T-helper 9 cell (primary cell): ENCODE results near the gene ATL3.
"Not testable (repeated sequence)": the region's sequence is repeated elsewhere in the genome, so short reads cannot be mapped to it uniquely, and the experiment has no call there.

Source experiments
- DNase-seq: peaks from one replicate; pipeline ENCODE4 v3.0.0-alpha.2; 2020

Gene ATL3

DNA sequence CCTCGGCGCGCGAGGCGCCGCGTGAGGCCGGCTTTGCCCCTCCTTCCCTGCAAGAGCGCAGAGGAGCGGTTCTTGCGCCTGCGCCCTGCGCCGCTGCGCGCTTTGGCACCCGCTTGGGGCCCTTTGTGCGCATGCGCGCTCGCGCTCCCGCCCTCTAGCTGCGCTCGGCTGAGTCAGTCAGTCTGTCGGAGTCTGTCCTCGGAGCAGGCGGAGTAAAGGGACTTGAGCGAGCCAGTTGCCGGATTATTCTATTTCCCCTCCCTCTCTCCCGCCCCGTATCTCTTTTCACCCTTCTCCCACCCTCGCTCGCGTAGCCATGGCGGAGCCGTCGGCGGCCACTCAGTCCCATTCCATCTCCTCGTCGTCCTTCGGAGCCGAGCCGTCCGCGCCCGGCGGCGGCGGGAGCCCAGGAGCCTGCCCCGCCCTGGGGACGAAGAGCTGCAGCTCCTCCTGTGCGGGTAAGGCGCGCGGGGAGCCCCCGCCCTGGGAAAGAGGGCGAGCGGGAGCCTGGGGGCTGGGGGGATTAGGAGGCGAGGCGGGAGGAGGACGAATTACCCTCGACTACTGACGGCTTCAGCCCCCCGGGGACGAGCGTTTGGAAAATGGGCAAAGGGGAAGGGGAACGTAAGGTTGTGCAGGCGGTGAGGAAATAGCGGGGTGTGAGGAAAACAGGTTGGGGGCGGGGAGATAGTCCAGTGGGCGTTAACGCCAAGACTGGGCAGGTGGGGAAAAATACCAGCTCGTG is 10.3 kb upstream of the ATL3 start, which contains the start of gene RTN3:
Gene RTN3, plus strand, starts transcription at position 180 of the 745 bp plus-strand sequence. Its CDS starts 137 bp downstream, at position 317.
- peak; percentile 96 for DNase-seq

DNA sequence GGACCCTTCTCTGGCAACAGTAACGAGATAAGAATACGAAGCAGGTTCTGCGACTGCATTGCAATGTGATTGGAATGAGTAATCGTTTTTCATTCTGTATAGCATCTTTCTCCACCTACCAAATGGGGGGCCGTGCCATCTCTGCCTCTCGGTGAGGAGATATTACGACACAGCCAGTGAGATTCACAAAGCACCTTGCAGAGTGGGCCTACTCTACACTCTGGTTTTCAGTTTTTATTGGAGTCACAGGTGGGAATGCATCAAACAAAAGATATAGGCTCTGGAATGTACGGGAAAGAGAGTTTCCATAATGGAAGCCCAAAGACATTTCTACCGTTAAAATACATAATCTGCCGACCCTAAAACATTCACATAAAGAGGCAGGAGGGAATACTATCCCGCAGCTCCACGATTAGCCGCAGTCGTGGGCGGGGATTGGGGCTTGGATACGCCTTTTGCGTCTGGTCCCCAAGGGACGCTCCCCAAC is 9.7 kb upstream of the ATL3 start:
- no peak for DNase-seq

DNA sequence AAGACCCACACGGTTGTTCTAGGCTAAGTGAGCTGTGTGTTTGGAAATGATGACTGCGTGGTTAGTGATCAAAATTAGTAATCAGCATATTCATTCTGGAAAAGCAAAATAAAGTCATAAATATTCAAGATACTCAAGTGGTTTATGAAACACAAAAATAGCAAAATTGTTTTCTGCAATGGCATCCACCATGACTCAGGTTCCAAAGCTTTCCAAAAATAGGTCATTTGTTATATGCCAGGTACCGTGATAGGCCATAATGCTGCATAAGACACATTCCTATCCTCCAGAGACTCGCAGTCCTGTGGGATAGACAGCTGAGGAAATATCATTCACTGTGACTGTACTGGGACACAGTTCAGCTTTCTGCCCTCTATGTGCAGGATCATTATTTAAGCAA is 2.4 kb upstream of the ATL3 start:
- DNase-seq: no peak

DNA sequence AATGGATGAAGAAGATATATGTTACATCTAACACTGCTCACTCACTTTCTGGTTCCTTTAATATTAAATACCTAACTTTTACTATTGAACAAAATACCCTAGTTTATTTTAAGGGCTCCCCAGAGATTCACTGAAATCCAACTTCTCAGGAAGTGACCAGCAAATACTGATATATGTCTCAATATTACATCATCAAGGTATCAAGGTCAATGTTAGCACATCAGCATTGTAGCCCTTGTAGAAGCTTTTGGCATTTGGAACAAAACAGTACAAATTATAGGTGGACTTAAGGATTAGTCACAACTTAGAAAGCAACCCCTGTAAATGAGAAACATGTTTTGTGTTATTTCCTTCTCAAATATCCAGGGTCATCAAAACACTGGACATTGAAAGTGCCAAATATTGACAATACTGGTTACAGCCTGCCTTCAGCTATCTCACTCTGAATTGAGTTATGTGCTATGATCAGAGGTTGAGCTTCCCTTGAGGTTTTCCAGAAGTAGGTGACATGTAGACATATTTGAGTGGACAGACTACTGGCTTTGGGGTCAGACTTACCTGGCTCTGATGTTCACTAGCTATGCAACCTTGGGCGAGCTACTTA is 1.9 kb upstream of the ATL3 start:
- DNase-seq: no peak

DNA sequence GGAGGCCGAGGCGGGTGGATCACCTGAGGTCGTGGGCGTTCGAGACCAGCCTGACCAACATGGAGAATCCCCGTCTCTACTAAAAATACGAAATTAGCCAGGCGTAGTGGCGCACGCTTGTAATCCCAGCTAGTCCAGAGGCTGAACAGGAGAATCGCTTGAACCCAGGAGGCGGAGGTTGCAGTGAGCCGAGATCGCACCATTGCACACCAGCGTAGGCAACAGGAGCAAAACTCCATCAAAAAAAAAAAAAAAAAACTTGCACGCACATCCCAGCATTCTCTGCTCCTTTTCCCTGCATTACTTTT is 934 bp upstream of the ATL3 start:
- DNase-seq: no peak

DNA sequence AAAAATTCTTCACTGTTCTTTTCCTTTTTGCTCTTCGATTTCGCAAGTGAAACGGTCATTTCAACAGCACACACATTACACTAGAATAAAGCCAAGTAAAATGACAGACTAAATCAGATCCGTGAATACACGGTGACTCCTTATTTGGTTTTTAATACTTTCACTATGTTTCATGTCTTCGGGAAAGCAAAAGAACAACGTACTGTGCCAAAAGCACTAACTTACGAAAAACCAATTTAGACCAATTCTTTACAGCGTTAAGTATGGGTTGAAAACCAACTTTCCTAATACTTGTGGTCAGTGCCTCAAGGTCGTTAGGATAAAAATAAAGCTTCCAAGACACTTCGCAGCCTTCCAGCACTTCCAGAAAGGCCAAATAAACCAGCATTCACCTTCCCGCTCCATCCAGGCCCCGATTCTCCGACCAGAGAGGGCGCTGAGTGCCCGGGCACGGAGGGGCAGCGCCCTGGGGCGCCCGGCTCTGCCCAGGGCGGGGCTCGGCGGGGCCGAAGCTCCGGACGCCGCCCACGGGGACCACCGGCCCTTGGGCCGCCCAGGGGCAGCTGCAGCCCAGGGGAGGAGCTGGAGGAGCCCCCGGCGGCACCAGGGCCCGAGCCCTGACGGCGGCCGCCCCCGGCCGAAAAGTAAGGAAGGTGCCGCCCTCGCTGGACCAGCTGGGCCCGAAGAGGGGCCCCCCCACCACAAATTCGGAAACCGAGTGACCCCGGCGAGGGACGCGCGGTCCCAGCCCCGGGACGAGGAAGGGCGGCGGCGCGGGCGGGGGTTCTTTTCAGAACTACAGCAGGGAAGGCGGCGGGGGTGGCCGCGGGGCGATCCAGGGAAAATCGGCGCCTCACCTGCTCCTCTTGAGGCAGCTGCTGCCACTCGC is 499 bp downstream of the ATL3 start:
- peak; percentile 10 for DNase-seq

DNA sequence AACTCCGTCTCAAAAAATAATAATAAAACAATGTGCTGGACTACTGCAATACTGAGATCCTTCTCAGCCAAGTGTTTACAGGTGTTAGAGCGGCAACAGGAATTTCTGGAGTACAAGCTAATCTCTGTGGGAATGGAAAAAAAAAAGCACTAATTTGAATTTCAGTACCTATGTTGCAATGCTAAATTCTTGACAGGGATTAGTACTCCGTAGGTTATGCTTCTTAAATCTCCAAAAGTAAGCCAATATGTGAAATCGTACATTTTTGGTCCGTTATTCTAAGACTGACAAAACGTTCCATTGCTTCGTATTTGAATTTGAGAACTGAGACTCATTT is 1.1 kb downstream of the ATL3 start:
- no peak for DNase-seq

DNA sequence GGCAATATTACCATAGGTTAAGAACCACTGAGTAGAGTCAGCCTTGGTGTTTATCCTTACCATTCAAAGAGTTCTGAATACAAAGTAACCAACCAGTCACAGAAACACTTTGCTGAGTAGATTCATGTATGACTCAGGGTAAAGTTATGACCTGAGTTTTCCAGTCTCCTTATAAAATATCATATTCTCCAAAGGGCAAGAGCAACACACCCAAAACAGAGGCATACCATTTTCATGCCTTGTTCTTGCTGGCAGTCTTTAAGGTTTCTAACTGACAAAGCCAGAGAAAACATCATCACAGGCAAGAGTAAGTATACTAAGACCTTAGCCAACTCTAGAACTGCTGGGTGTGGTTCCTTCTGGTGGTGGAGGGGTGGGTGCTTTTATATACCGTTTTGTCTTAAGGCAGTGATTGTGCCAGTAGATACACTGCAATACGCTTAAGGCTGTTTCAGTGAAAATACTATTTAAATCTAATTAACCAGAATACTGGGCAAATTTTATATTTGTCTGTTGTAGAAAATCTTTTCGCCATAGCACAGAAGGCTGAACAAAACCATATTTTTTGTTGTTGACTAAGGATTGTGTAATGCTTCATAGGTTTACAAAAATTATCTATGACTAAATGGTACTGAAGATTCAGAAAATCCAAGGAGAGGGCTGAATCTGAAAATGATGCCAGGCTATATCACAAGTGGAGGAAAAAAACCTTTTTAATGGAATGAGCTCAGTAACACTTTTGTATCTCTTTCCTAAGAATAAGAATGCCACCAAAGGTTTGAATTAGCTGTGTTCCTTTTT is 3.0 kb downstream of the ATL3 start:
- DNase-seq: no peak

DNA sequence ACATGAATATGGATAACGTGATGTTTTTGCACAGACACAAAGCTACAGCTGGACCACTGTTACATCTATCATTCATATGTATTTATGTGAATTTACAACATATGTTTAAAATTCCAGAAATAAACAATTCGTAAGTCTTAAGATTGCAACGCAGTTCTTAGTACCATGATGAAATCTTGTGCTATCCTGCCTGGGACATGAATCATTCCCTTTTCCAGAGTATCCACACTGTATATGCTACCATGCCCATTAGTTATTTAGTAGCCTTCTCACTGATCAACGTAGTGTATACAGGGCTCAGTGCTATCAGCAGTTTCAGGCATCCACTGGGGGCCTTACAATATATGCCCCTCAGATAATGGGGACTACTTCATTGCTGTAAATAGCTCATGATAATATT is 4.3 kb downstream of the ATL3 start:
- no peak for DNase-seq

DNA sequence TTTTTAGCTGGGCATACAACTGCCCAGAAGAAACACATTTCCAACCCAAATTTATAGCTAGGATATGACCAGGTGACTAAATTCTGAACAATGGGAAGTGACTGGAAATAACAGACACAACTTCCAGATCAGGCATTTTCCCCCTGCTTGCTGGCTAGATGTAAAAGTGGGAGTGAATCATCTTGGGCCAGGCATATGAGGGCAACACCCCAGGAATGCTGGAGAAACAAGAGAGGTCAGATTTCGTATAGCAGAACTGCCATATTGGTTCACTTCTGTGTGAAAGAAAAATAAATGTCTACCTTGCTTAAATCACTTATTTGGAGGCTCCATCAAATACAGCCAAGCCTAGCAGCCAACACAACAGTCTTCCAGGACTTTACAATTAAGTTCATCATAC is 7.4 kb downstream of the ATL3 start:
- no peak for DNase-seq

DNA sequence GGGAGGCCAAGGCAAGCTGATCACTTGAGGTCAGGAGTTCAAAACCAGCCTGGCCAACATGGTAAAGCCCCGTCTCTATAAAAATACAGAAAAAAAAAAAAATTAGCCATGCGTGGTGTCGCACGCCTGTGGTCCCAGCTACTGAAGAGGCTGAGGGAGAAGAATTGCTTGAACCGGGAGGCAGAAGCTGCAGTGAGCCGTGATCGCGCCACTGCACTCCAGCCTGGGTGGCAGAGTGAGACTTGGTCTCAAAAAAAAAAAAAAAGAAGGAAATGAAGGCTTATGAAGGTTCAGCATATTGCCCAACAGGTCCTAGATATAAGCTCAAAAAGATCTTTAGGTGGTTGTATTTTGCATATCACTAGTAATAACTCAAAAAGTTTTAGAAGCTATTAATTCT is 10.2 kb downstream of the ATL3 start:
- no peak for DNase-seq

DNA sequence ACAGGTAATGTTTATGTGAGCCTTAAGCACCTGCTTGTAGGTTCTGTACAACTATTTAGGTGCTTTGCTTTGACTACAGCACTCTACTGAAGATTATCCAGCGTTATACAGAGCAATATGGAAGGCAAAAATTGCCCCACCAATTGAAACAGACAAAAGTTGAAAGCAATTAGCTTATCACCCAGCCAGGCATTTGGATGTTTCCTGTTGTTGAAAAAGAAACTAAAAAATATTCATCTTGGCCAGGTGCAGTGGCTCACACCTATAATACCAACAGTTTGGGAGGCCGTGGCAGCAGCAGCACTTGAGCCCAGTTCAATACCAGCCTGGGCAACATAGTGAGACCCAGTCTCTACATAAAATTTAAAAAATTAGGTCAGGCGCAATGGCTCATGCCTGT is 18.5 kb downstream of the ATL3 start:
- DNase-seq: no peak

DNA sequence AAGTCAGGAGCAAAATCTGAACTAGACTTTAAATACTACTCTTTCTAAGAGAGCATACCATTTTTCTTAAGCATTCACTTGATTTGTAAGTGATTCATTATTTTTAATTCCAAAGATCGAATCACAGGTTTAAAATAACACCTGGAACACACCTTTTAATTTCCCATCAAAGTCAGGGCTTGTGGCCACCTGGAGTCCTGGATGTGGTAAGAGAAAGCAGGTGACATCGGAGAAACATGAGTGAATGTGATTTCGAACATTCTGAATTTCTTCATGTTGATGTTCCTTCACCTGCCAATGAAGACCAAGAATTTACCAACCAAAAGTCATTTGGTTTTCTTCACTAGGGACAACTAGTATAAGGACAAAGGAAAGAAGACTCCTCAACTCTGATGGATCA is 28.0 kb downstream of the ATL3 start:
- DNase-seq: no peak

DNA sequence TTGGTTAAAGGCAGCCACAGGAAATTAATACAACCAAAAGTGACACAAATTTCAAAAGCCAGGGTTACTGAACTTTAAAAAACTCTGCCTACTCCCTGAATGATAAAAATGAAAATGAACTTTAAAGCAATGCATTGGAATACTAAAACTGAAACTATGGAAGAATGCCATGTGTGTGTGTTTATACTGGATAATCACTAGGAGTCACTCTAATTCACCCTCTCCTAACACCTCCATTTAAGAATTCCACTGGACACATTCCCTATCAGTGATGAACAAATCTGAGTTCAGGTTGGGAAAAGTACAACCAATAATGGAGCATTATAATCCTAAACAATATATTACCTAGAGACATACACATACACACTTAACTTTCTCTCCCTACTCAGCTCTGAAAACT is 29.4 kb downstream of the ATL3 start:
- no peak for DNase-seq

DNA sequence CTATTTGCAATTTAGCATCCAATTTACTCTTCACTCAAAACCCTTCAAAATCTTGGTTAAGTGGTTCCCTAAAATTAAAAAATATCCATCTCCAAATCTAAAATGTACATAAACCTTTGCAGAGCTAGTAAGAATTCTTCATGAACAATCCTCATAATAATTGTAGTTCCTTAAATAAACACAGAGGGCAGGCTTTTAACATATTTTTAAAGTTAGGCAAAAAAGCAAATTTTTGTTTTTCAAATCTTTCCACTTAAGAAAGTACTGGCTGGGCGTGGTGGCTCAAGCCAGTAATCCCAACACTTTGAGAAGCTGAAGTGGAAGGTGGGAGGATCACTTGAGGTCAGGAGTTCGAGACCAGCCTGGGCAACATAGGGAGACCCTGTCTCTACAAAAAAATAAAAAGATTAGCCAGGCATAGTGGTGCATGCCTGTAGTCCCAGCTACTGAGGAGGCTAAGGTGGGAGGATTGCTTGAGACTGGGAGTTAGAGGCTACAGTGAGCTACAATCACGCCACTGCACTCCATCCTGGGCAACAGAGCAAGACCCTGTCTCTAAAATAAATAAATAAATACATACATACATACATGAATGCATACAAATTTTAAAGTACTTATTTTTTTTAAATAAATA is 31.9 kb downstream of the ATL3 start:
- no peak for DNase-seq

DNA sequence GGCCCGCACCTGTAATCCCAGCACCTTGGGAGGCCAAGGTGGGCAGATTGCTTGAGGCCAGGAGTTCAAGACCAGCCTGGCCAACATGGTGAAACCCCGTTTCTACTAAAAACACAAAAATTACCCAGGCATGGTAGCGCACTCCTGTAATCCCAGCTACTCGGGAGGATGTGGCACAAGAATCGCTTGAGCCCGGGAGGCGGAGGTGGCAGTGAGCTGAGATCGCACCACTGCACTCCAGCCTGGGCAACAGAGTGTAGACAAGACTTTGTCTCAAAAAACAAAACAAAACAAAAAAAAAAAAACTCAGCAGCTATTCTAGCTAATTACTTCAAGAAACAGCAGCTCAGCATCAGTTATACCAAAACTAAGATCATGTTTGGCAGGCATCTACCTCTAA is 32.7 kb downstream of the ATL3 start:
- DNase-seq: not testable (repeated sequence)

DNA sequence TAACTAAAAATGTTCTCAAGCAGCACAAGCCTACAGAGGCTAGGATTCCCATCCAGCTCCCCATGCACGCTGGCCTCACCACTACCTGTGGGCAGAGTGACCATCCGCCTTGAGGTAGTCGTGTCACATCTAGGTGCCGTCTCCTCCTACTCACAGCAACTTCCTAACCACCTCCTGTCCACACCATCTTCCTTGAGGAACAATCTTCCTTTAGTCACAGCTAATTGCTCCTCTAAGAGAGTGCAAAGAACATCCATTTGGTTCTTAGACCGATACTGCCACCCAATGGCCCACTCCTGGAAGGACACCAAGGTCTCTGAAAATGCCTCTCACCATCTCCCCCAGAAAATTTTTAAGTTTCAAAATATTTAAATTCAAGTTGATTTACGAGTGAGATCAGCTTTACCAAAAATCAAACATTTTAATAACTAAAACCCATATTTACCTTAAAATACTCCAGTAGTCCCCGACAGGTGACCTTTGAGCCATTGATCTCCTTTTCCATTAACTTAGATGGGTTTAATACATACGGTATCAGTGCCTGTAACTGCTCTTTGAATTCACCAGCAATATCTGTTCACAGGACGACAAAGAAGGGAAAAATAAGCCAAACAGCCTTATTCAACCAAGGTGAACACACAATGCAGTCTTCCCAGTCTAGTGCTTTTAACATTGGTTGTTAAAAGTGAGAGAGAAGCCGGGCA is 35.3 kb downstream of the ATL3 start:
- DNase-seq: peak; percentile 59

DNA sequence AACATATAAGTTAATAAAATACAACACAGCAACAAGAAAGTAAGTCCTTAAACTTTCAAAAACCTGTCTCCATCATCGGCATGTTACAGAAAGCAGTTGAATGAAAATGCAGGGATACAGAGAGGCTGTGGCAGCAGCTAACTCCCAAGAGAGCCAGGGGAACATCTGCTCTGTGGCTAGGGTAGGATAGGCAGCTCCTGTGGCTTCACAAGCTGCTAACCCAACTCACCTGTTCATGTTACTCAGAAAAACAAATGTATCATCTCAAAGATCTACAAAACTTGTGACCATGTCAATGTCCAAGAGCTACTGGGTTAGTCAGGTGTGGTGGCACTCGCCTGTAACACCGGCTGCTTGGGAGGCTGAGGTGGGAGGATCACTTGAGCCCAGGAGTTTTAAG is 41.8 kb downstream of the ATL3 start:
- DNase-seq: no peak

DNA sequence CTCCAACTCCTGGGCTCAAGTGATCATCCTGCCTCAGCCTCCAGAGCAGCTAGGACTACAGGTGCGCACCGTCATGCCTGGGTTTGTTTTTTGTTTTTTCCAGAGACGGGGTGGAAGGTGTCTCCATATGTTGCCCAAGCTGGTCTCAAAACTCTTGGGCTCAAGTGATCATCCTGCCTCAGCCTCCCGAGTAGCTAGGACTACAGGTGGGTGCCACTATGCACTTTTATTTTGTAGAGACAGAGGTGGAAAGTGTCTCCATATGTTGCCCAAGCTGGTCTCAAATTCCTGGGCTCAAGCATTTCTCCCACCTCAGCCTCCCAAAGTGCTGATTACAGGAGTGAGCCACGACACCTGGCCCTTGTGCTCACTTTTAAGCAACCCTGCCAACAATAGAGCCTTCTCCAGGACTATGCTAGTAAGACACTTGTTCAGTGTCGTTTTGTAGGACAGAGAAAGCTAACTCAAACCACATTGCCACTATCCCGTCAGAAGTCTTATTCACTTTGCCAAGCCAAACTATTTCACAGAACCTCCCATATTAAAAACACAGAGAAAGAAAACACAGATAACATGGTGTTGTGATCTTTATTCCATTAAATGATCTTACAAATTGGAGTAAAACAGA is 47.5 kb downstream of the ATL3 start:
- DNase-seq: no peak

DNA sequence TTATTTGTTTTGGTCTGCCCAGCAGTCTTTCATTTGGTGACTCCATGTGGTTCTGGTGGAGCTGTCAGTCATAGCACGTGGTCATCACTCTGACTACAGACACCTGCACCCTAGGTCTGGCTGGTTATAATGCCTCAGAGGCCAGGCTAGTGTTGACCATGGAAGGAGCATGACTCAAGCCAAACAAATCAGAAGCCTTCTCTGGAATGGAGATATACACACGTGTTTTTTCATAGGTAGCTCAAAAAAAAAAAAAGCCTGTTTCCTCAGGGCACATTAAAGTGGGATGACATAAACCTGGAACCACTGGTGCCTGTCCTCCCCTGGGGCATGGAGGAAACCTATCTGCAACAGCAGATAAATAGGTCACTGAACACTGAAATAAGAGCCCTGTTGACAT is 48.9 kb downstream of the ATL3 start:
- no peak for DNase-seq

DNA sequence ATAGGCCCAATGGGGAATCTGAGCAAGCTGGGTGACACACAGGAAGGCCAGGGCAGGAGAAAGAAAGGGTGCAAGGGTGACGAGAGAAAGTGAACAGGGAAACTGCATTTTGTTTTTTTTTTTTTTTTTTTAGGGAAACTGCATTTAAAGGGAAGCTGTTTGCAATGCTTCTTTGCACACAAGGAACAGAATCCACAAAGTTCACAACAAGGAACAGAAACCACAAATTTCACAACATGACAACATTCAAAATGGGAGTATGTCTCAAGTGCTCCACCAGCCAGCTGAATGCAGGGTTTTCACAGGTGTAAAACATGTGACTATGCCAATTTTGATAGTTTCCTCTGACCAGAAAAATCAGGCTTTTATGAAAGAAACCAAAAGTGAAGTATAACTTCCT is 50.1 kb downstream of the ATL3 start:
- no peak for DNase-seq
